GM18868 (cell line): ENCODE measurements around the gene IFIT2.
"Not testable (repeated sequence)": the region's sequence is repeated elsewhere in the genome, so short reads cannot be mapped to it uniquely, and the experiment has no call there.

Experiments used
- ATAC-seq: cut with Tn5 transposase; IDR thresholded peaks from one replicate; pipeline ENCODE4 v1.9.1; 2021; ENCODE audit warnings: mild to moderate bottlenecking, moderate library complexity; ENCODE audit not compliant: unreplicated experiment

Gene IFIT2

GRCh38 chr10:89279421-89279869, 22.4 kb upstream of the IFIT2 start:
- ATAC-seq, result no peak

GRCh38 chr10:89280508-89280907, 21.3 kb upstream of the IFIT2 start:
- ATAC-seq, result no peak

- no peak for ATAC-seq
Observed at GRCh38 chr10:89281606-89282395, 20.0 kb upstream of the IFIT2 start.

- ATAC-seq, result no peak
Observed at GRCh38 chr10:89283025-89283935, 18.6 kb upstream of the IFIT2 start.

- no peak for ATAC-seq
Observed at GRCh38 chr10:89283936-89284475, 17.8 kb upstream of the IFIT2 start.

- ATAC-seq, result not testable (repeated sequence)
Observed at GRCh38 chr10:89284711-89285110, 17.1 kb upstream of the IFIT2 start.

- not testable (repeated sequence) for ATAC-seq
Observed at GRCh38 chr10:89285303-89285702, 16.5 kb upstream of the IFIT2 start.

GRCh38 chr10:89294721-89295239, 7.1 kb upstream of the IFIT2 start:
- no peak for ATAC-seq

GRCh38 chr10:89295597-89295996, 6.2 kb upstream of the IFIT2 start:
- ATAC-seq, result peak; percentile 46

GRCh38 chr10:89296220-89296648, 5.6 kb upstream of the IFIT2 start:
- ATAC-seq, result no peak

GRCh38 chr10:89297356-89297755, 4.5 kb upstream of the IFIT2 start:
- no peak for ATAC-seq

GRCh38 chr10:89297791-89298190, 4.1 kb upstream of the IFIT2 start:
- no peak for ATAC-seq

GRCh38 chr10:89299031-89299430, 2.8 kb upstream of the IFIT2 start:
- no peak for ATAC-seq

GRCh38 chr10:89301232-89301631, 614 bp upstream of the IFIT2 start:
- ATAC-seq, result peak; percentile 23

GRCh38 chr10:89302625-89303024, 779 bp downstream of the IFIT2 start:
- ATAC-seq, result no peak

GRCh38 chr10:89303161-89303560, 1.3 kb downstream of the IFIT2 start:
- ATAC-seq, result no peak

GRCh38 chr10:89304026-89304425, 2.2 kb downstream of the IFIT2 start:
- ATAC-seq, result no peak

- ATAC-seq, result no peak
Observed at GRCh38 chr10:89304446-89304845, 2.6 kb downstream of the IFIT2 start.

- ATAC-seq, result no peak
Observed at GRCh38 chr10:89304925-89305324, 3.1 kb downstream of the IFIT2 start.

GRCh38 chr10:89305766-89306433, 4.1 kb downstream of the IFIT2 start:
- no peak for ATAC-seq
